ENCODE data around the gene SNRPA.

SNRPA gene

DNA sequence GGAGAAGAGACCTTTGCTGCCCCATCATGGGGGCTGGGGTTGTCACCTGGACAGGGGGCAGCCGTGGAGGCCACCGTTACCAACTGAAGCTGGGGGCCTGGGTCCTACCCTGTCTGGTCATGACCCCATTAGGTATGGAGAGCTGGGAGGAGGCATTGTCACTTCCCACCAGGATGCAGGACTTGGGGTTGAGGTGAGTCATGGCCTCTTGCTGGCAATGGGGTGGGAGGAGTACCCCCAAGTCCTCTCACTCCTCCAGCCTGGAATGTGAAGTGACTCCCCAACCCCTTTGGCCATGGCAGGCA, 57.0 kb downstream of the SNRPA start:
- no peak overlapping the region for H3K9ac ChIP-seq (ENCODE audit: low read depth, low read length, poor library complexity, severe bottlenecking)
- peaks cover 54% of the 10 kb centered on the region for H4K20me1 ChIP-seq (ENCODE audit: insufficient read depth, low read length, poor library complexity, severe bottlenecking)
- no peak overlapping the region for H3K4me3 ChIP-seq (ENCODE audit: low read length, poor library complexity, severe bottlenecking)
- H3K79me2 ChIP-seq (ENCODE audit: insufficient read depth, low read length) = peaks cover 57% of the 10 kb centered on the region
- no peaks in the 10 kb centered on the region for H3K9me3 ChIP-seq (ENCODE audit: insufficient read depth, low read depth, low read length)
- TF ChIP-seq EZH2phosphoT487 (IDR thresholded peaks at IDR 0.05; ENCODE audit: borderline replicate concordance) = no peak
- no peak for TF ChIP-seq CTCF (conservative IDR thresholded peaks at IDR 0.05; ENCODE audit: low read length)
- no peaks in the 10 kb centered on the region for H3K27me3 ChIP-seq (ENCODE audit: insufficient read depth, low read length, poor library complexity, severe bottlenecking)
- H3K4me1 ChIP-seq (ENCODE audit: insufficient read depth, low read length, poor library complexity, severe bottlenecking) = peaks cover 35% of the 10 kb centered on the region
- no peak overlapping the region for H3K4me2 ChIP-seq (ENCODE audit: low read depth, low read length, poor library complexity, severe bottlenecking)
- no peaks in the 10 kb centered on the region for H3F3A ChIP-seq (ENCODE audit: low read depth)
- H3K9me2 ChIP-seq (replicated peaks; ENCODE audit: low read depth, low read length) = no peaks in the 10 kb centered on the region
- peaks cover 18% of the 10 kb centered on the region; the same call in 1 of the 2 replicates for H3K36me3 ChIP-seq (ENCODE audit: insufficient read depth, low read length)
- no peak overlapping the region for H2AFZ ChIP-seq (ENCODE audit: low read length)

DNA sequence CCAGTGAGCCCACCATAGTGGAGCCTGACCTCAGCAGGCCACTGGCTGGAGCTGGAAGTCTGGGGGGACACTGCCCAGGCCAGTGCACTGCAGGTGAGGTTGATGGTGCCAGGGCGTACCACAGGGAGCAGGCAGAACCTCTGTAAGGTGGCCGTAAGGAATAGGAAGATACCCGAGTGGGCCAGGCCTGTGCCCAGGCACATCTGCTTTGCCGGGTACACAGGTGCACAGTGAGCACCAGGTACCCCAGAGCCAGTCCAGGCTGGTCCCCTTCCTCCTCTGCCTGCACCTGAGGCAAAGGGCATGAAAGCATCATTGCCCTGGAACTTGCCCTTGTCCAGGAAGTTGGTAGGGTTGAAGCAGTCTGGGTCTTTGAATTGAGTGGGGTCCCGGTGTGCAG, 57.5 kb downstream of the SNRPA start:
- Histone ChIP-seq H3K9ac (ENCODE audit: low read depth, low read length, poor library complexity, severe bottlenecking) (no peak overlapping the region), H3K9me2 (replicated peaks; ENCODE audit: low read depth, low read length) (no peaks in the 10 kb centered on the region), H4K20me1 (ENCODE audit: insufficient read depth, low read length, poor library complexity, severe bottlenecking) (peaks cover 49% of the 10 kb centered on the region), H3K79me2 (ENCODE audit: insufficient read depth, low read length) (peaks cover 52% of the 10 kb centered on the region), H3K4me1 (ENCODE audit: insufficient read depth, low read length, poor library complexity, severe bottlenecking) (peaks cover 30% of the 10 kb centered on the region), H2AFZ (ENCODE audit: low read length) (no peak overlapping the region), H3K27me3 (ENCODE audit: insufficient read depth, low read length, poor library complexity, severe bottlenecking) (no peaks in the 10 kb centered on the region), H3K9me3 (ENCODE audit: insufficient read depth, low read depth, low read length) (no peaks in the 10 kb centered on the region), H3K4me3 (ENCODE audit: low read length, poor library complexity, severe bottlenecking) (no peak overlapping the region), H3F3A (ENCODE audit: low read depth) (no peaks in the 10 kb centered on the region), H3K36me3 (ENCODE audit: insufficient read depth, low read length) (peaks cover 18% of the 10 kb centered on the region; the same call in 1 of the 2 replicates), H3K4me2 (ENCODE audit: low read depth, low read length, poor library complexity, severe bottlenecking) (no peak overlapping the region)
- TF ChIP-seq EZH2phosphoT487 (IDR thresholded peaks at IDR 0.05; ENCODE audit: borderline replicate concordance) (no peak), CTCF (conservative IDR thresholded peaks at IDR 0.05; ENCODE audit: low read length) (no peak)

DNA sequence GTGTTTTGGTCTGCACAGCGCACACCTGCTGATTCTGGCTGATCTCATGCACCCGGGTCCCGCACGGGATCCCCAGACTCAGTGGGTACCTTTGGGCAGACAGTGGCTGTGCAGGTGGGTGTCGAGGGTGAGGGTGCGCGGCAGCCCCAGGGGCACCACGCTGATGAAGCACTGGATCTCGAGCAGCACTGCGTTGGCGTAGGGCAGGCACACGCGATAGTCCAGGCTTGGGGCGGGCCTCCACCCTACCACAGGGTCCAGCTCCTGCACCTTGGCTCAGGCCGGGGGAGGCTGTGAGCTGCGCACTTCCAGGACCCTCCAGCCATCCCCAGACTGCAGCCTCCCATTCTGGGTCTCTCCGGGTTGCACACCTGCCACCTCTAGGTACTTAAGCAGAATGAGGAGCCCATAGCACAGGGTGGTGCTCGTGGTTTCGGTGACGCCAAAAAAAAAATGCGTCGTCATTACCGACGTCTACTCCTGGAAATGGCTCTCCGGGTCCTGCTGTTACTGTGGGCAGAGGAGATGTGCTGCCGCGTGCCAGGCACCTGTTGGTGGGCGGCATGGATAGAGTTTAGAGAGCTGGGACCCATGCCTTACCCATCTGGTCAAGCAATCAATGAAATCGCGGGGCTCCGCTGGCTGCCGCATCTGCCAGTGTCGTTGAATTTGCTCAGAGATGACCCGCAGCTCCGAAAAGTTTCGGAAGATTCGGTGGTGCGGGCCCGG, 58.5 kb downstream of the SNRPA start:
- no peak overlapping the region for H3K9ac ChIP-seq (ENCODE audit: low read depth, low read length, poor library complexity, severe bottlenecking)

More for the DNA sequence above, 58.5 kb downstream of the SNRPA start:
- H3K79me2 ChIP-seq (ENCODE audit: insufficient read depth, low read length) = peaks cover 41% of the 10 kb centered on the region
- no peak for TF ChIP-seq CTCF (conservative IDR thresholded peaks at IDR 0.05; ENCODE audit: low read length)
- no peak for TF ChIP-seq EZH2phosphoT487 (IDR thresholded peaks at IDR 0.05; ENCODE audit: borderline replicate concordance)
- H3K4me1 ChIP-seq (ENCODE audit: insufficient read depth, low read length, poor library complexity, severe bottlenecking) = peaks cover 20% of the 10 kb centered on the region
- H3K9me3 ChIP-seq (ENCODE audit: insufficient read depth, low read depth, low read length) = no peaks in the 10 kb centered on the region
- H3F3A ChIP-seq (ENCODE audit: low read depth) = no peaks in the 10 kb centered on the region
- H3K4me2 ChIP-seq (ENCODE audit: low read depth, low read length, poor library complexity, severe bottlenecking) = no peak overlapping the region
- no peaks in the 10 kb centered on the region for H3K9me2 ChIP-seq (replicated peaks; ENCODE audit: low read depth, low read length)
- no peaks in the 10 kb centered on the region for H3K27me3 ChIP-seq (ENCODE audit: insufficient read depth, low read length, poor library complexity, severe bottlenecking)
- no peak overlapping the region for H2AFZ ChIP-seq (ENCODE audit: low read length)
- H4K20me1 ChIP-seq (ENCODE audit: insufficient read depth, low read length, poor library complexity, severe bottlenecking) = peaks cover 39% of the 10 kb centered on the region
- peaks cover 18% of the 10 kb centered on the region; the same call in 1 of the 2 replicates for H3K36me3 ChIP-seq (ENCODE audit: insufficient read depth, low read length)
- no peak overlapping the region for H3K4me3 ChIP-seq (ENCODE audit: low read length, poor library complexity, severe bottlenecking)

Measured in Loucy (cell line).